CD14-positive monocyte (primary cell): ENCODE data around the gene CD180. TPM values are rescaled to one million over a fixed set of nuclear protein-coding genes. Genes with fewer than 3 reads are reported as not detected.

Experiments used
- DNase-seq, 3 donors: peaks; one replicate each; pipeline ENCODE4 v3.0.0-alpha.2; 2011 to 2022
- H2AFZ ChIP-seq: 2 replicates; pipeline ENCODE4 v1.6.0; 2012; ENCODE audit warnings: mild to moderate bottlenecking, low read depth, low read length, inconsistent platforms; ENCODE audit not compliant: insufficient read depth, poor library complexity, severe bottlenecking
- H3K27ac ChIP-seq, 2 donors: 1 replicate in 1 of 2; 2 replicates in 1 of 2; pipeline ENCODE4 v1.5.1; 2012 to 2013; ENCODE audit warnings: low read length in 2 of 2, control low read depth in 1 of 2, inconsistent platforms in 1 of 2, low read depth in 1 of 2, mild to moderate bottlenecking in 1 of 2
- H3K27me3 ChIP-seq, 2 donors: one replicate each; pipeline versions ENCODE4 v1.6.0 to v1.6.1; 2011 to 2013; ENCODE audit warnings: low read length in 2 of 2; ENCODE audit not compliant: control insufficient read depth in 2 of 2, insufficient read depth in 2 of 2
- H3K36me3 ChIP-seq, 2 donors: replicated peaks in 1 of 2; 1 replicate in 1 of 2; 2 replicates in 1 of 2; pipeline versions ENCODE4 v1.5.1 to v1.6.1; 2012 to 2013; ENCODE audit warnings: low read length in 2 of 2, control low read depth in 1 of 2, inconsistent platforms in 1 of 2, mild to moderate bottlenecking in 1 of 2; ENCODE audit not compliant: insufficient read depth in 2 of 2, control insufficient read depth in 1 of 2
- H3K4me1 ChIP-seq, 2 donors: 1 replicate in 1 of 2; 2 replicates in 1 of 2; pipeline versions ENCODE4 v1.5.1 to v1.6.1; 2012 to 2013; ENCODE audit warnings: low read length in 2 of 2, control low read depth in 1 of 2, inconsistent platforms in 1 of 2, mild to moderate bottlenecking in 1 of 2, moderate library complexity in 1 of 2; ENCODE audit not compliant: insufficient read depth in 2 of 2, control insufficient read depth in 1 of 2
- H3K4me2 ChIP-seq: replicated peaks from 2 replicates; pipeline ENCODE3; 2012; ENCODE audit warnings: low read length, moderate library complexity, mild to moderate bottlenecking; ENCODE audit not compliant: poor library complexity, severe bottlenecking; ENCODE audit errors: extremely low read depth
- H3K4me3 ChIP-seq, 3 experiments: fragments of 200-600 bp in 1 of 3; sonication (generic) in 1 of 3; replicated peaks in 1 of 3; 1 replicate in 2 of 3; 2 replicates in 1 of 3; pipeline ENCODE4 v1.5.1; 2011 to 2013; ENCODE audit warnings: low read length in 3 of 3, mild to moderate bottlenecking in 3 of 3, control low read depth in 2 of 3, low read depth in 2 of 3, inconsistent platforms in 1 of 3, moderate library complexity in 1 of 3
- H3K79me2 ChIP-seq: 2 replicates; pipeline ENCODE4 v1.6.0; 2012; ENCODE audit warnings: mild to moderate bottlenecking, control low read depth, inconsistent platforms, low read length, moderate library complexity; ENCODE audit not compliant: insufficient read depth
- H3K9ac ChIP-seq: 2 replicates; pipeline ENCODE4 v1.6.0; 2017; ENCODE audit warnings: low read length, mild to moderate bottlenecking; ENCODE audit not compliant: insufficient read depth, poor library complexity, severe bottlenecking
- H3K9me3 ChIP-seq, 2 donors: replicated peaks in 1 of 2; 1 replicate in 1 of 2; 2 replicates in 1 of 2; pipeline versions ENCODE4 v1.5.1 to v1.6.1; 2012 to 2013; ENCODE audit warnings: low read length in 2 of 2, control low read depth in 1 of 2; ENCODE audit not compliant: control insufficient read depth in 1 of 2, insufficient read depth in 1 of 2
- H4K20me1 ChIP-seq: 2 replicates; pipeline ENCODE4 v1.6.0; 2012; ENCODE audit warnings: mild to moderate bottlenecking, low read length, control low read depth, moderate library complexity; ENCODE audit not compliant: insufficient read depth
- H3K27ac Mint-ChIP-seq, 7 donors: one replicate each; pipeline ENCODE4 v1.8.0; 2020; ENCODE audit warnings: mild to moderate bottlenecking in 7 of 7, mixed read lengths in 7 of 7, moderate library complexity in 6 of 7, inconsistent platforms in 2 of 7
- H3K27me3 Mint-ChIP-seq, 3 donors: one replicate each; pipeline ENCODE4 v1.8.0; 2021 to 2022; ENCODE audit warnings: low read depth in 3 of 3, mild to moderate bottlenecking in 3 of 3, mixed read lengths in 3 of 3, moderate library complexity in 3 of 3, inconsistent platforms in 1 of 3
- H3K36me3 Mint-ChIP-seq, 2 donors: one replicate each; pipeline ENCODE4 v1.8.0; 2020; ENCODE audit warnings: mixed read lengths in 2 of 2, inconsistent platforms in 1 of 2, mild to moderate bottlenecking in 1 of 2
- H3K4me1 Mint-ChIP-seq: one replicate; pipeline ENCODE4 v1.8.0; 2020; ENCODE audit warnings: mild to moderate bottlenecking, mixed read lengths
- H3K4me3 Mint-ChIP-seq, 2 donors: one replicate each; pipeline ENCODE4 v1.8.0; 2020; ENCODE audit warnings: mild to moderate bottlenecking in 2 of 2, mixed read lengths in 2 of 2, moderate library complexity in 1 of 2
- H3K9me3 Mint-ChIP-seq, 7 donors: one replicate each; pipeline ENCODE4 v1.8.0; 2020 to 2022; ENCODE audit warnings: mixed read lengths in 7 of 7, mild to moderate bottlenecking in 6 of 7, moderate library complexity in 6 of 7, inconsistent platforms in 2 of 7
- WGBS: methylation state at CpG from one replicate; pipeline ENCODE4 v1.1.5; 2013; ENCODE audit warnings: missing lambda C conversion rate; ENCODE audit not compliant: insufficient coverage; 5-methylcytosine and 5-hydroxymethylcytosine counted together
- intact Hi-C, 2 donors: fragments of 100-400 bp; cut with micrococcal nuclease; formaldehyde crosslinking; loops; one replicate each; pipeline versions ENCODE4 v1.15.0 to v1.15.1; 2023
- polyA plus RNA-seq, 3 donors: library from polyadenylated mRNA; depleted of rRNA in 1 of 3; unstranded in 2 of 3; stranded (reverse) in 1 of 3; fragments of 300-500 nt in 2 of 3; fragments of >200 nt in 1 of 3; fragmentation: Illumina TruSeq in 2 of 3; gene quantifications; 1 replicate in 2 of 3; 2 replicates in 1 of 3; pipeline ENCODE4 v1.2.3, GENCODE V29; 2012 to 2021
- TF ChIP-seq, protein P1 (sequence below): fragments of 200-600 bp; IDR thresholded peaks from one replicate; pipeline ENCODE4 v1.8.0; 2022; ENCODE audit warnings: antibody characterized with exemption, mild to moderate bottlenecking

Gene CD180
- polyA plus RNA-seq, 3 donors, result 6.1 to 22.0 (median 11.7) TPM

DNA sequence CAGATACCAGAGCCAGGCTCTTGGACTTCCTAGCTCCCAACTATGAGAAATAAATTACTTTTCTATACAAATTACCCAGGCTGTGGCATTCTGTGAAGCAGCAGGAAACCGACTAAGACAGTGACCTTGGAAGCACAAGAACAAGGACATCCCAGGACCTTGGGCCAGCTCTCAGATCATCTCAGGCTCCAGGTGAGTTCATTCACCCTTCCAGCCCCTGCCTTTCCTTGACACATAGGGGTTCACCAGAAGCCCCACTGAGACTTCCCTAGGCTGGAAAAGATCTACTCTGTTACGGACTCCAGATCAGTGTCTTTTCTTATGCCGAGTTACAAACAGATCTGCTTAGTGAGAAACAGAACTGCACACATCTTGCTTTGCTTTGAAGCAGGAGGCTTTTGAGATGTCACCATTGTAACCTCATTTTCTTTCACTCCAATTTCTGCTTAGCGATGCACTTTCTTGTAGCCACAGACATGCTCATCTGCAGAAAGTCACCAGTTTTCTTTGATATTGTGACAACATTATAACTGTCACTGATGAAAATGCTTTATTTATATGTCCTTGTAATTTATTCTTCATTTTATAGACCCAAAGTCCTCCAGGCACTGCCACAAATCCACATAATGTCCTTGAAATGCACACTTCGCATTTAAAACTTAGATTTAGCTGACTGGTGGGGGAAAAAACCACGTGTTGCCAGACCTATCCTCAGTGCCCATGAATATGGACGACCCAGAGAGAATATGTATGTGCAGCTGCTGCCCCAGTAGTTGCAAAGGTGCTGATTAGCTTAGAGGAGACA is 8.1 kb downstream of the CD180 start:
- Mint-ChIP-seq H3K4me1 (peaks cover 75% of the 10 kb centered on the region), H3K9me3 (peaks cover 0 to 6% (median 3%) of the 10 kb centered on the region in 7 donors), H3K36me3 (peaks cover 54 to 69% of the 10 kb centered on the region in 2 donors), H3K27ac (peak overlapping the region; percentile 75 to 94 (median 84)), H3K27me3 (no peaks in the 10 kb centered on the region), H3K4me3 (no peak overlapping the region)
- Histone ChIP-seq H3K4me1 (peaks cover 60 to 76% of the 10 kb centered on the region in 2 donors), H3K9me3 (no peaks in the 10 kb centered on the region), H3K36me3 (peaks cover 21 to 24% of the 10 kb centered on the region in 2 donors), H3K4me3 (peak overlapping the region in 1 of 3 experiments; percentile 23), H3K79me2 (peaks cover 93% of the 10 kb centered on the region), H4K20me1 (no peaks in the 10 kb centered on the region), H3K27ac (peak overlapping the region; percentile 36 to 77), H2AFZ (peak overlapping the region; percentile 30), H3K4me2 (peak overlapping the region; percentile 8), H3K9ac (no peak overlapping the region), H3K27me3 (no peaks in the 10 kb centered on the region)
- intact Hi-C loops, result no loop called here
- 88% methylated on average over 5 of the region's 7 CpGs for WGBS
- DNase-seq, result no peak
- TF ChIP-seq, protein P1, sequence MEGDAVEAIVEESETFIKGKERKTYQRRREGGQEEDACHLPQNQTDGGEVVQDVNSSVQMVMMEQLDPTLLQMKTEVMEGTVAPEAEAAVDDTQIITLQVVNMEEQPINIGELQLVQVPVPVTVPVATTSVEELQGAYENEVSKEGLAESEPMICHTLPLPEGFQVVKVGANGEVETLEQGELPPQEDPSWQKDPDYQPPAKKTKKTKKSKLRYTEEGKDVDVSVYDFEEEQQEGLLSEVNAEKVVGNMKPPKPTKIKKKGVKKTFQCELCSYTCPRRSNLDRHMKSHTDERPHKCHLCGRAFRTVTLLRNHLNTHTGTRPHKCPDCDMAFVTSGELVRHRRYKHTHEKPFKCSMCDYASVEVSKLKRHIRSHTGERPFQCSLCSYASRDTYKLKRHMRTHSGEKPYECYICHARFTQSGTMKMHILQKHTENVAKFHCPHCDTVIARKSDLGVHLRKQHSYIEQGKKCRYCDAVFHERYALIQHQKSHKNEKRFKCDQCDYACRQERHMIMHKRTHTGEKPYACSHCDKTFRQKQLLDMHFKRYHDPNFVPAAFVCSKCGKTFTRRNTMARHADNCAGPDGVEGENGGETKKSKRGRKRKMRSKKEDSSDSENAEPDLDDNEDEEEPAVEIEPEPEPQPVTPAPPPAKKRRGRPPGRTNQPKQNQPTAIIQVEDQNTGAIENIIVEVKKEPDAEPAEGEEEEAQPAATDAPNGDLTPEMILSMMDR, result no peak

DNA sequence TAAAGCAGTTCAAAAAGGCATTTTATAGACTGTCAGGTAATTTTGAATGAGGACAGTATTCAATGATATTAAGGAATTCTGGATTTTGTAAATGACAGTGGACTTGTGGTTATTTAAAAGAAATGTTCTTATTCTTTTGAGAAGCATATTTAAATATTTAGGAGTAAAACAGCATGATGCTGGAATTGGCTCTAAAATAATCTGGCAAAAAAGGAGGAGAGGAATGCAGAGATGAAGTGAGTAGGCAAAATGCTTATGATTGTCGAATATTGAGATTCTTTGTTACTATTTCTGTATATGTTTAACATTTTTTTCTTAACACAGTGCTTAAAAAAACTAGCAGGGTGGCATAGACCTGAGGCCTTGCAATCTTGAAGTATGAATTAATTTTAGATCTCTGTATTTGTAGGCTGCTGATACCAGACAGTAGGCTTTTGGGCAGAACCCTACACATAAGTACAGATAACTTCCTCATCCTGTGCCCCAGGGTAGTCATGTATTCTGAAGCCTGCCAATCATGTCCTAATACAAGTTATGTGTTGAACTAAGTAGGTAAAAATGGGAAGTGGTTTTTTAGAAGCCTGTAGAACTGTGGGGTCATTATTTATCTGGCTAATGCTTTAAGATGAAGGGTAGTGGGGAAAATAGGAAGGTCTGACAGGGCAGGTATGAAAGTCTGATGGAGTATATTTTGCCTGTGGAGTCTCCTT is 9.4 kb downstream of the CD180 start:
- no peak overlapping the region for H2AFZ ChIP-seq
- H3K27ac ChIP-seq, result peak overlapping the region in 1 of 2 donors; percentile 77
- H3K4me1 ChIP-seq, result peaks cover 60 to 76% of the 10 kb centered on the region in 2 donors
- H3K9ac ChIP-seq, result no peak overlapping the region
- H3K9me3 Mint-ChIP-seq, result peaks cover 0 to 3% (median under 1%) of the 10 kb centered on the region in 7 donors
- no peaks in the 10 kb centered on the region for H3K27me3 Mint-ChIP-seq
- peak overlapping the region in 1 of 2 donors; percentile 47 for H3K4me3 Mint-ChIP-seq
- DNase-seq, result peak; percentile 73 to 89 (median 89)
- peaks cover 75% of the 10 kb centered on the region for H3K4me1 Mint-ChIP-seq
- H3K36me3 Mint-ChIP-seq, result peaks cover 58 to 74% of the 10 kb centered on the region in 2 donors
- TF ChIP-seq, protein P1, result no peak
- H3K79me2 ChIP-seq, result peaks cover 92% of the 10 kb centered on the region
- no CpG with 5 or more reads among the region's 1 CpG for WGBS
- H4K20me1 ChIP-seq, result no peaks in the 10 kb centered on the region
- intact Hi-C loops, result no loop called here
- no peaks in the 10 kb centered on the region for H3K9me3 ChIP-seq
- no peaks in the 10 kb centered on the region for H3K27me3 ChIP-seq
- peak overlapping the region; percentile 75 to 94 (median 83) for H3K27ac Mint-ChIP-seq
- H3K4me2 ChIP-seq, result peak overlapping the region; percentile 27
- peaks cover 28 to 36% of the 10 kb centered on the region in 2 donors for H3K36me3 ChIP-seq
- H3K4me3 ChIP-seq, result peak overlapping the region in 1 of 3 experiments; percentile 23
